Measurements from ENCODE around the gene DARS2.
"Not testable (repeated sequence)": the region's sequence is repeated elsewhere in the genome, so short reads cannot be mapped to it uniquely, and the experiment has no call there.

DARS2 gene, protein sequence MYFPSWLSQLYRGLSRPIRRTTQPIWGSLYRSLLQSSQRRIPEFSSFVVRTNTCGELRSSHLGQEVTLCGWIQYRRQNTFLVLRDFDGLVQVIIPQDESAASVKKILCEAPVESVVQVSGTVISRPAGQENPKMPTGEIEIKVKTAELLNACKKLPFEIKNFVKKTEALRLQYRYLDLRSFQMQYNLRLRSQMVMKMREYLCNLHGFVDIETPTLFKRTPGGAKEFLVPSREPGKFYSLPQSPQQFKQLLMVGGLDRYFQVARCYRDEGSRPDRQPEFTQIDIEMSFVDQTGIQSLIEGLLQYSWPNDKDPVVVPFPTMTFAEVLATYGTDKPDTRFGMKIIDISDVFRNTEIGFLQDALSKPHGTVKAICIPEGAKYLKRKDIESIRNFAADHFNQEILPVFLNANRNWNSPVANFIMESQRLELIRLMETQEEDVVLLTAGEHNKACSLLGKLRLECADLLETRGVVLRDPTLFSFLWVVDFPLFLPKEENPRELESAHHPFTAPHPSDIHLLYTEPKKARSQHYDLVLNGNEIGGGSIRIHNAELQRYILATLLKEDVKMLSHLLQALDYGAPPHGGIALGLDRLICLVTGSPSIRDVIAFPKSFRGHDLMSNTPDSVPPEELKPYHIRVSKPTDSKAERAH

GRCh38 chr1:173824315-173825081 is at the start of gene DARS2, which contains the start of gene CENPL:
Gene DARS2, plus strand, starts transcription at chr1:173824673. Its CDS starts 557 bp downstream, at chr1:173825230.
Gene CENPL, minus strand, starts transcription at chr1:173824883. Its CDS starts 13,584 bp downstream, at chr1:173811299.
- DNase-seq = peak; percentile 86 to 87

DNA sequence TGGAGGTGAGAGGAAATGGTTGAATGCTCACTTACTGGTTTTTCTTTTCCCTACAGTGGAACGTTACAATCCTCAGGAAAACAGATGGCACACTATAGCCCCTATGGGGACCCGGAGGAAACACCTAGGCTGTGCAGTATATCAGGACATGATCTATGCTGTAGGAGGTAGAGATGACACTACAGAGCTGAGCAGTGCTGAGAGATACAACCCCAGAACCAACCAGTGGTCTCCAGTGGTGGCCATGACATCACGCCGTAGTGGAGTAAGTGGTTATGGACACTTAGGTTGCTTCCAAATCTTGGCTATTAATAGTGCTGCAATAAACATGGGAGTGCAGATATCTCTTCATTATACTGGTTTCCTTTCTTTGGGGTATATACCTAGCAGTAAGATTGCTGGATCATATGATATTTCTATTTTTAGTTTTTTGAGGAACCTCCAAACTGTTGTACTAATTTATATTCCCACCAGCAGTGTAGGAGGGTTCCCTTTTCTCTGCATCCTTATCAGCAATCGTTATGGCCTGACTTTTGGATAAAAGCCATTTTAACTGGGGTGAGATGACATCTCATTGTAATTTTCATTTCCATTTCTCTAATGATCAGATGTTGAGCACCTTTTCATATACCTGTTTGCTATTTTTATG is 48.8 kb upstream of the DARS2 start:
- DNase-seq = no peak

DNA sequence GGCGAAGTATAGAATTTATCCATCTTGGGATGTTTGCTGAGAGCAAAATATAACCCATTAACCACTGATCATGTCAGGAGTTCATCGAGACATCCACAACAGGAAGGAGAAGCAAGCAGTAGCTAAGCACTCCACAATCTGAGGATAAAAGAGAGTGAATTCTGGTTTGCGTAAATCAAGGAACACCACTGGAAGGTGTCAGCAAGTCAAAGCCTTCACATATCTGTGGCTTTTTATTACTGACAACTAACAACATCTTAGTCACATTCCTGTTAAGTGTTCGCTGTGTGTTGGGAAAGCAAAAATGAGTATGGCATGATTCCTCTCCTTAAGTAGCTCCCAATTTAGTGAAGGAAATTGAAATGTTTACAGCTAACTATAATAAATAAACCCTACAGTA is 44.5 kb upstream of the DARS2 start:
- DNase-seq = no peak

DNA sequence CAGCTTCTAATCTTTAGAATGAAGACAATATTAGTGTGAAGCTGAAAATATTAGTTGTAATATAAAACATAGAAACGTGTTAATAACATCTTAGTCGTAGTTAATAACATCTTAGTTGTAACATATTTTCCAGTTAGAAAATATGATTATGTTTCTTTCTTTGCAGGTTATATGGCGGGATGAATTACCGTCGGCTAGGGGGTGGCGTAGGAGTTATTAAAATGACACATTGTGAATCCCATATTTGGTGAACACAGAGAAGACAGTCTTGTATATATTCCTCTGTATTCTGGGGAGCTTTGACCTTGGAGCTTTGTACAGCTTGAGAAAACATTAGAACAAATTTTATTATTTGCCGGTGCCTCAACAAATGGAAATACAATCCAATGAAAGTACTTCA is 39.5 kb upstream of the DARS2 start:
- no peak for DNase-seq

GRCh38 chr1:173789841-173790240 is 34.6 kb upstream of the DARS2 start:
- DNase-seq = no peak

GRCh38 chr1:173798078-173798477 is 26.4 kb upstream of the DARS2 start:
- no peak for DNase-seq

DNA sequence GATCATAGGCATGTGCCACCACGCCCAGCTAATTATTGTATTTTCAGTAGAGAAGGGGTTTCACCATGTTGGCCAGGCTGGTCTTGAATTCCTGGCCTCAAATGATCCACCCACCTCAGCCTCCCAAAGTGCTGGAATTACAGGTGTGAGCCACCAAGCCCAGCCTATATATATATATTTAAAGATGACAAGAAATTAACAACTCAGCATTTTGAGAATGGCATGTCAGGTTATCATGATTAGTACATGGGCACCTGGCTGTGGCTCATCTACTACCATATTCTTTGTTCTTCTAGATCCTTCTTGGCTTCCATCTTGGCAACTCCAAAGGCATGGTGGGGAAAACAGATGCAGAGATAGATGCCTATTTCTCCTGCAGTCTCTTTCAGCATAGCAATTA is 24.5 kb upstream of the DARS2 start:
- not testable (repeated sequence) for DNase-seq

DNA sequence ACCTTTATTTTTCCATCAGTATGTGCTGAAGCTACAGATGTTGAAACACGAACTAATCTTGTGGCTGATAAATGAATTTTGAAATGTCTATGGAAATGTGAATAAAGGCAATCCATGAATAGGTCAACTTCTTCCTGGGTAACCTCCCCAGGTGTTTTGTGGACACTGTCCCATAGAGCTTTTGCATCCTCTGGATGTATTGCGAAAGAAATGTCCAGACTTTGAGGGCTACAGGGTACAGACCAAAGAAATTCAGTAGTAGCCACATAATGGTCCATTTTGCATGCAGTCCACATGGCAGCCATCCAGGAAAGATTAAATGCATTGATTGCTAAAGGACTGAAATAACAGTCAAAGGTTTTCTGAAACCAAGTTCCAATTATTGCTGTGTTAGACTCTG is 21.5 kb upstream of the DARS2 start:
- DNase-seq = no peak

- not testable (repeated sequence) for DNase-seq
These were observed 10.8 kb upstream of the DARS2 start for GRCh38 chr1:173813654-173814053.

DNA sequence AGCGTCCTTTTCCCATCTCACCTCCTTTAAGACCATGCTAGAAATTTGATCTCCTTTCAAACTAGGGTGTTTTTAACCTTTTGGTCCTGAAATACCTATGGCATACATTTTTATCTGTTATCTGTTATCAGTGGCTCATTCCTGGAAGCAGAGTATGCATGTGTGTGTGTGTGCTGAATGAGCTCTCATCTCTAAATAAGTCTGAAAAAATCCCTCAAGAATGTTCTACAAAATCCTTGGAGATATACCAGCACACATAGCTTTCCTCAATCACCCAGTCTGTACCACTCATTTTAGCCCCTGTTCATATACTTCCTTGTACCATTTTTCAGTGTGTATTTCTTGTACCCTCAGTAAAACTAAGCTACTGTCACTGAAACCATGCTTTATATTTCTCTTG is 6.0 kb upstream of the DARS2 start:
- DNase-seq = no peak

DNA sequence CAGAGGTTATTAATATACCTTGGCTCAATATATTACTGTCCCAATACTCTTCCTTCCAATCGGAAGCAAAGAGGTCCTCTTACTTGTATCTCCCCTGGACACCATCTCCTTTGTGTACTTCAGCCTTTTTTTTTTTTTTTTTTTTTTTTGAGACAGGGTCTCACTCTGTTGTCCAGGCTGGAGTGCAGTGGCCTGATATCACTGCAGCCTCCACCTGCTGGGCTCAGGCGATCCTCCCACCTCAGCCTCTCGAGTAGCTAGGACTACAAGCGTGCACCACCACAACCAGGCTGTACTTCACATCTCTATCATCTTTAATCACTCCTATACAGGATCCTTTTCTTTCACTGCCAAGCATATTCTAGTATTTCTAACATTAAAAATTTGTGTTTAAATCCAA is 2.8 kb upstream of the DARS2 start:
- no peak for DNase-seq

DNA sequence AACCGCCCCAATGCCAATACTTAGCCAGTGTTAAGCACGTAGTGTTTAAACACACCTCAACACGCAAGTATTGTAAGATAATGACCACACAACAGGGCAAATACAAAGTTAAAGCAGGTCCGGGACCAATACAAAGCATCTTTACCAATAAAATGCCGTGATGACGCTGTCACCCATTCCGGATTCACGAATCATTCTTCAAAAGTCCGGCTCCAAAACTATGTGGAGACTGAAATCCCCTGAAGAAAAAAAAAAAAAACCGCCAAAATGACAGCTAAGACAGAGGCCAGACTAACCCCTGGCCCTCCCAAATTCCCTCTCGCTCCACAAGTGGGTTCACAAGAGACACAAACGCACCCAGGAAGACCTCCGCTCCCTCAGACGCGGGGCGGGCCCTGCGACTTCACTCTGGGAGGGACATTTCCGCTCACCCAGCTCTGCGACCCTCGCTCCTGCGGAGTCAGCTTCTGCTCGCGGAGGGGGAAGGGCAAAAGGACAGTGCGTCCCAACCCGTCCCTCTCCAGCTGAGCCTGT is 625 bp upstream of the DARS2 start:
- DNase-seq = no peak

- DNase-seq = no peak
These were observed 3.1 kb downstream of the DARS2 start for GRCh38 chr1:173827611-173828010.

DNA sequence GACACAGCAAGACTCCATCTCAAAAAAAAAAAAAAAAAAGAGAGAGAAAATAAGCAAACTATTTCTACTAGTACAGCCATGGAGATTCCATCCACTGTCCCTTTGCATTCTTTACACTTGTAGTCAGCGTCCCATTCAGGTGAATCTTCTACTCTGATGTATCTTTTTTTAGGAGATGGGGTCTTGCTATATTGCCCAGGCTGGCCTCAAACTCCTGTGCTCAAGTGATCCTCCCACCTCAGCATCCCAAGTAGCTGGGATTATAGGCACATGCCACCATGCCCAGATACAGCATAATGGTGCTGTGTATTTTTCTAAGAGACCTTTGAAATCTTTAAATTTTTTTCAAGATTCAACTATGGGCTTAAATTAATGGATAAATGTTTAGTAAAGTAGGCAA is 8.3 kb downstream of the DARS2 start:
- no peak for DNase-seq

DNA sequence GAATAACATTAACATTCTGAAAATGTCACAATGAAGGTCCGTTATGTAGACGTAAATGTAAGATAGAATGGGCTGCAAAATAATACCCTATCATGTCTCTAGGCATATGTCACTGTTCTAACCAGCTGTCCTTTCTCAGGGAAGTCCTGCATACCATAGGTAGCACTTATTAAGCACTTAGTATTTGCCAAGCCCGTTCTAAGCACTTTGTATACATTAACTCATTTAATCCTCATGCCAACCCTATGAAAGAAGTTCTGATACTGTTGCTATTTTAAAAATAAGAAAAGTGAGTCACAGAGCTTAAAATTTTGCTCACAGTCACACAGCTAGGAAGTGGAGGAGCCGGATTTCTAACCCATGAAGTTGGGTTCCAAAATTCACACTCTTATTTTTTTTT is 27.6 kb downstream of the DARS2 start:
- DNase-seq = no peak

DNA sequence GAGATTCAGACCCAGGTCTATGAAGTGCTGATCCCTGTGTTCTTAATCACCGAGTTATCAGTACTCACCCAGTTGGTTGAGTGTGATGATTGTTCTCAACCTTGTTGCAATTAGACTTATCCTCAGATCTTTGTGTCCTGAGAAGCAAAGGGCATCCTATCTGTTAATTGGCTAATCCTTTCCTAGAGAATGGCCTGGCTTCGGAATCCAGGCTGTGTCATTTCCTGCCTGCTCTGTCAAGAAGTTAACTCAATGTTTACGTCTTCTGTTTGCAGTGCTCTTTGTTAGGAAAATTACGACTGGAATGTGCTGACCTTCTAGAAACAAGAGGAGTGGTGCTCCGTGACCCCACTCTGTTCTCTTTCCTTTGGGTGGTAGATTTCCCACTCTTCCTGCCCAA is 28.6 kb downstream of the DARS2 start:
- DNase-seq = no peak

DNA sequence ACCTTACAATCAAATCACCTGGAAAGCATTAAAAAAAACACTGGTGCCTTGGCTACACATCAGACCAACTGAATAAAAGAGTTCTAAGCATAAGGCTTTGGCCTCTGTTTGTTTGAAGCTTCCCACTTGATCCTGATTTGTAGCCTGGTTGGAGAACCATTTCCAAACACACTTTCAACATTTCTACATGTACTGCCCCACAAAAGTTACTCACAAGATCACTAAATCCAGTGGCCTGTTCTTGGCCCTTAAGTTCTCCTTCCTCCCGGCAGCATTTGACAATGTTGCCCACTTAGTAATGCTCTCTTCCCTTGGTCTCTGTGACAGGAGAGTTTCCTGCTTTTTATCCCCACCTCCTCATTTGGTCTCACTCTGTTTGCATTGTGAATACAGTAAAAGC is 31.5 kb downstream of the DARS2 start:
- DNase-seq = no peak

- DNase-seq = no peak
These were observed 32.4 kb downstream of the DARS2 start for GRCh38 chr1:173856903-173857302.

GRCh38 chr1:173857363-173857917 is 33.0 kb downstream of the DARS2 start:
- no peak for DNase-seq

DNA sequence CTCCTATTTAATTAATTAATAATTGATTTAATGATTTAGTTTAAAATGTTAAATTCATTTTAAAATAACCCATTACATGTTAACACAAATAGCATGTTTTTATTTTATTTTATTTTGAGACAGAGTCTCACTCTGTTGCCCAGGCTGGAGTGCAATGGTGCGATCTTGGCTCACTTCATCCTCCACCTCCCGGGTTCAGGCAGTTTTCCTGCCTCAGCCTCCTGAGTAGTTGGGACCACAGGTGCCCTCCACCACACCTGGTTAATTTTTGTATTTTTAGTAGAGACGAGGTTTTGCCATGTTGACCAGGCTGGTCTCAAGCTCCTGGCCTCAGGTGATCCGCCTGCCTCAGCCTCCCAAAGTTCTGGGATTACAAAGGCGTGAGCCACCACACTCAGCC is 35.1 kb downstream of the DARS2 start:
- not testable (repeated sequence) for DNase-seq

DNA sequence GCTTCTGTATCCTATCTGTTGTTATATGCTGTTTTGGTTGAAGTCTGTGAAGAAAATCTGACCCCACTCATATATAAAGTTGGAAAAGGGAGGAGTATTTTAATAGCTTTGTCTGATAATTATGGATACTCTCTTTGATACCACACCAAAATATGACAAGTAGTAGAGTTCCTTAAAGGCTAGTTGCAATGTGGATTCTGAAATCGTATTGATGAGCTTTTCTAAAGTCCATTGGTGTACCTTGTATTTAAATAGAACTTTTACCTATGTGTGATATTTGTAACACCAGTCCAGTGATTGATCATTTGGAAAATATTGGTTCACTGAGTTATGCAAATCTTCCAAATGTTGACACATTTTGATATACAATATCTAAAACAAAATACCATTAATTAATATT is 35.6 kb downstream of the DARS2 start:
- no peak for DNase-seq

DNA sequence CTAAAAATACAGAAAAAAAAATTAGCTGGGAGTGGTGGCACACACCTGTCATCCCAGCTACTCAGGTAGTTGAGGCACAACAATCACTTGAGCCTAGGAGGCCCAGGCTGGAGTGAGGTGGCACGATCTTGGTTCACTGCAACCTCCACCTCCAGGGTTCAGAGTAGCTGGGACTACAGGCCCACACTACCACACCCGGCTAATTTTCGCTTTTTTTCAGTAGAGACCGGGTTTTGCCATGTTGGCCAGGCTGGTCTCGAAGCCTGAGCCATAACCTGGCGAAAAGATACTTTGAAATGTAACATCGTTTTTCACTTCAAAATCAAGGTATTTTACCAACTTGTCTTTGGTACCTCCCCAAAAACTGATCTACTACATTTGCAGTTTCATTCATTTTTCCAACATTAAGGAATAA is 37.3 kb downstream of the DARS2 start:
- no peak for DNase-seq

Measured in activated CD4-positive, alpha-beta T cell treated with anti-CD3 and anti-CD28 coated beads, Interleukin-2, amount 50 U/mL, for 4 hours (primary cell).